ENCODE measurements around the gene C1orf198.

Gene C1orf198

DNA sequence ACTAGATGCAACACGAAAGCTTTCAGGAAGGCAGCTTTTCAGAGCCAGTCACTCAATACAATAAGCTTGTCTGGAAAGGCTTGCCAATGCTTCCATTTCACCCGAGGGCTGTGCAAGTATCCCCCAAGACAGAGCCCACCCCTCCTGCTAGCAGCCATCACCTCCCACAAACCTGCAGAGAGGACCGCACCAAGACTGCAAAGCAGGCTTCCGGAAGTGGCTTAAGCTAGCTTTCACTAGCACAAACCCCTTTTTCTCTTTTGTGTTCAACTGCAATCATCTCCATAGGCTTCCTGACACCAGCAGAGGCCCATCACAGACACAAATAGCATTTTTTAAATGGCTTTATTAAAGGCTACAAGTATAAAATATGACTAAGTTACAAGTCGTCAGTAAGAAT lies 31.5 kb downstream of the C1orf198 start:
- Histone ChIP-seq H3K27me3 (ENCODE audit: insufficient read depth, low read length, poor library complexity, severe bottlenecking) (no peaks in the 10 kb centered on the region), H3K4me3 (ENCODE audit: low read length, poor library complexity, severe bottlenecking) (no peak overlapping the region), H3K79me2 (ENCODE audit: insufficient read depth, low read length) (no peaks in the 10 kb centered on the region), H3K9ac (ENCODE audit: low read depth, low read length, poor library complexity, severe bottlenecking) (no peak overlapping the region), H3K9me3 (ENCODE audit: insufficient read depth, low read depth, low read length) (no peaks in the 10 kb centered on the region), H3K4me1 (ENCODE audit: insufficient read depth, low read length, poor library complexity, severe bottlenecking) (no peaks in the 10 kb centered on the region), H3K36me3 (ENCODE audit: insufficient read depth, low read length) (peaks cover 25% of the 10 kb centered on the region; the same call in 1 of the 2 replicates), H3K4me2 (ENCODE audit: low read depth, low read length, poor library complexity, severe bottlenecking) (no peak overlapping the region), H4K20me1 (ENCODE audit: insufficient read depth, low read length, poor library complexity, severe bottlenecking) (no peaks in the 10 kb centered on the region), H3F3A (ENCODE audit: low read depth) (no peaks in the 10 kb centered on the region), H3K9me2 (replicated peaks; ENCODE audit: low read depth, low read length) (no peaks in the 10 kb centered on the region), H2AFZ (ENCODE audit: low read length) (no peak overlapping the region)
- TF ChIP-seq, protein P1, sequence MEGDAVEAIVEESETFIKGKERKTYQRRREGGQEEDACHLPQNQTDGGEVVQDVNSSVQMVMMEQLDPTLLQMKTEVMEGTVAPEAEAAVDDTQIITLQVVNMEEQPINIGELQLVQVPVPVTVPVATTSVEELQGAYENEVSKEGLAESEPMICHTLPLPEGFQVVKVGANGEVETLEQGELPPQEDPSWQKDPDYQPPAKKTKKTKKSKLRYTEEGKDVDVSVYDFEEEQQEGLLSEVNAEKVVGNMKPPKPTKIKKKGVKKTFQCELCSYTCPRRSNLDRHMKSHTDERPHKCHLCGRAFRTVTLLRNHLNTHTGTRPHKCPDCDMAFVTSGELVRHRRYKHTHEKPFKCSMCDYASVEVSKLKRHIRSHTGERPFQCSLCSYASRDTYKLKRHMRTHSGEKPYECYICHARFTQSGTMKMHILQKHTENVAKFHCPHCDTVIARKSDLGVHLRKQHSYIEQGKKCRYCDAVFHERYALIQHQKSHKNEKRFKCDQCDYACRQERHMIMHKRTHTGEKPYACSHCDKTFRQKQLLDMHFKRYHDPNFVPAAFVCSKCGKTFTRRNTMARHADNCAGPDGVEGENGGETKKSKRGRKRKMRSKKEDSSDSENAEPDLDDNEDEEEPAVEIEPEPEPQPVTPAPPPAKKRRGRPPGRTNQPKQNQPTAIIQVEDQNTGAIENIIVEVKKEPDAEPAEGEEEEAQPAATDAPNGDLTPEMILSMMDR (conservative IDR thresholded peaks at IDR 0.05; ENCODE audit: low read length): no peak
- TF ChIP-seq EZH2phosphoT487 (IDR thresholded peaks at IDR 0.05; ENCODE audit: borderline replicate concordance): no peak

DNA sequence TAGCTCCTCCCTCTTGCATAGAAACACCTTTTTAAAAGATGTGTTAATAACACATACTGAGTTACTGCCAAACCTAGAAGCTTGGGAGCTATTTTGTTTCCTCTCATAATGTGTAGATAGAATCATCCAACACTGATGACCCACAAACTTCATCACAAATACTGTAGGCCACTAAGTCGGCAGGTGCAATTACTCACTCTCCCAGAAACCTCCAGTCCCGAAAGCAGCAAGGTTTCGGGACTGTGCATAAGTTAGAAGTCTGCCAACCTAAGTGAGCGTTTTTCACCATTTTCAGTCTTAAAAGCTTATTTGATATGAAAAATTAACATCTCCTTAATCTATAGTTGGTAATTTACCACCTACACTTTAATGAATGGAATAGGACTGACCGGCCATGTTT lies 32.0 kb downstream of the C1orf198 start:
- TF ChIP-seq, protein P1 (conservative IDR thresholded peaks at IDR 0.05; ENCODE audit: low read length): no peak
- Histone ChIP-seq H3F3A (ENCODE audit: low read depth) (no peaks in the 10 kb centered on the region), H3K79me2 (ENCODE audit: insufficient read depth, low read length) (no peaks in the 10 kb centered on the region), H3K9me3 (ENCODE audit: insufficient read depth, low read depth, low read length) (no peaks in the 10 kb centered on the region), H2AFZ (ENCODE audit: low read length) (no peak overlapping the region), H3K36me3 (ENCODE audit: insufficient read depth, low read length) (peaks cover 20% of the 10 kb centered on the region; the same call in 1 of the 2 replicates), H4K20me1 (ENCODE audit: insufficient read depth, low read length, poor library complexity, severe bottlenecking) (no peaks in the 10 kb centered on the region), H3K9ac (ENCODE audit: low read depth, low read length, poor library complexity, severe bottlenecking) (no peak overlapping the region), H3K27me3 (ENCODE audit: insufficient read depth, low read length, poor library complexity, severe bottlenecking) (no peaks in the 10 kb centered on the region), H3K4me1 (ENCODE audit: insufficient read depth, low read length, poor library complexity, severe bottlenecking) (no peaks in the 10 kb centered on the region), H3K9me2 (replicated peaks; ENCODE audit: low read depth, low read length) (no peaks in the 10 kb centered on the region), H3K4me2 (ENCODE audit: low read depth, low read length, poor library complexity, severe bottlenecking) (no peak overlapping the region), H3K4me3 (ENCODE audit: low read length, poor library complexity, severe bottlenecking) (no peak overlapping the region)

DNA sequence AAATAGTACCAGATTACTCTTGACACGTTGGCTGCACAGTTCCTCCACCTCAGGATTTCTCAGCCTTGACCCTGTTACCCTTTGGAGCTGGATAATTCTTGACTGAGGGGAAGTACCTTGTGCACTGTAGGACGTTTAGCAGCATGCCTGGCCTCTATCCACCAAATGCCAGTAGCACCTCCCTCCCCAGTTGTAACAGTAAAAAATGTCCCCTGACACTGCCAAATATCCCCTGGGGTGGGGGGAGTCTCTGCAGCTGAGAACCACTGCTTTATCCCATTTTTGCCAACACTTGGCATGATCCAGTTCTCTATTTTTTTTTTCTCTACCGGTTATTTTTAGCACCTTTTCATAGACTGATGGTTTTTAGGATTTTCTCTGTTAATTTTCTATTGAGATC lies 34.0 kb downstream of the C1orf198 start:
- H4K20me1 ChIP-seq (ENCODE audit: insufficient read depth, low read length, poor library complexity, severe bottlenecking): no peaks in the 10 kb centered on the region
- no peaks in the 10 kb centered on the region for H3K79me2 ChIP-seq (ENCODE audit: insufficient read depth, low read length)
- H2AFZ ChIP-seq (ENCODE audit: low read length): no peak overlapping the region
- H3K4me1 ChIP-seq (ENCODE audit: insufficient read depth, low read length, poor library complexity, severe bottlenecking): no peaks in the 10 kb centered on the region
- H3K9ac ChIP-seq (ENCODE audit: low read depth, low read length, poor library complexity, severe bottlenecking): no peak overlapping the region
- no peak overlapping the region for H3K4me3 ChIP-seq (ENCODE audit: low read length, poor library complexity, severe bottlenecking)
- TF ChIP-seq, protein P1 (conservative IDR thresholded peaks at IDR 0.05; ENCODE audit: low read length): no peak
- TF ChIP-seq EZH2phosphoT487 (IDR thresholded peaks at IDR 0.05; ENCODE audit: borderline replicate concordance): no peak
- H3K9me2 ChIP-seq (replicated peaks; ENCODE audit: low read depth, low read length): no peaks in the 10 kb centered on the region
- H3K36me3 ChIP-seq (ENCODE audit: insufficient read depth, low read length): peaks cover 11% of the 10 kb centered on the region; the same call in 1 of the 2 replicates
- H3K27me3 ChIP-seq (ENCODE audit: insufficient read depth, low read length, poor library complexity, severe bottlenecking): no peaks in the 10 kb centered on the region
- H3K4me2 ChIP-seq (ENCODE audit: low read depth, low read length, poor library complexity, severe bottlenecking): no peak overlapping the region
- no peaks in the 10 kb centered on the region for H3F3A ChIP-seq (ENCODE audit: low read depth)
- no peaks in the 10 kb centered on the region for H3K9me3 ChIP-seq (ENCODE audit: insufficient read depth, low read depth, low read length)

All from Loucy (cell line).